Activated naive CD4-positive, alpha-beta T cell treated with anti-CD3 and anti-CD28 coated beads for 36 hours (primary cell): ENCODE data around the gene ABCA7. TPM values are rescaled to one million over a fixed set of nuclear protein-coding genes. Genes with fewer than 3 reads are reported as not detected.

ENCODE experiments used
- CTCF ChIA-PET: fragments of 350-600 bp; sonication (Branson Sonifier 250); formaldehyde crosslinking; loops from one replicate; lab custom pipeline; 2021; ENCODE audit warnings: antibody characterized with exemption; lab: Charles Lee
- DNase-seq: peaks from one replicate; pipeline ENCODE4 v3.0.0-alpha.2; 2020
- H3K27ac Mint-ChIP-seq: one replicate; pipeline ENCODE4 v1.8.0; 2021; ENCODE audit warnings: mild to moderate bottlenecking, mixed read lengths
- H3K27me3 Mint-ChIP-seq: one replicate; pipeline ENCODE4 v1.8.0; 2021; ENCODE audit warnings: low read depth, mixed read lengths
- H3K36me3 Mint-ChIP-seq: one replicate; pipeline ENCODE4 v1.8.0; 2021; ENCODE audit warnings: low read depth, mixed read lengths
- H3K4me1 Mint-ChIP-seq: one replicate; pipeline ENCODE4 v1.8.0; 2021; ENCODE audit warnings: low read depth, mixed read lengths
- H3K4me3 Mint-ChIP-seq: one replicate; pipeline ENCODE4 v1.8.0; 2021; ENCODE audit warnings: mild to moderate bottlenecking, moderate library complexity, mixed read lengths
- H3K9me3 Mint-ChIP-seq: one replicate; pipeline ENCODE4 v1.8.0; 2021; ENCODE audit warnings: mixed read lengths
- intact Hi-C: fragments of 100-400 bp; cut with micrococcal nuclease; formaldehyde crosslinking; loops from one replicate; pipeline ENCODE4 v1.15.1; 2023
- total RNA-seq, 2 experiments: library from RNA; stranded (reverse); gene quantifications; one replicate each; pipeline ENCODE4 v1.2.3, GENCODE V29; 2021

Gene ABCA7
- total RNA-seq, 2 experiments from 2014 or later: 24.4 to 30.1 TPM

GRCh38 chr19:995051-995827, 44.7 kb upstream of the ABCA7 start:
- Mint-ChIP-seq H3K4me1 (peaks cover 15% of the 10 kb centered on the region), H3K27me3 (peaks cover 20% of the 10 kb centered on the region), H3K9me3 (no peaks in the 10 kb centered on the region), H3K27ac (no peak overlapping the region), H3K36me3 (peaks cover 10% of the 10 kb centered on the region), H3K4me3 (no peak overlapping the region)
- intact Hi-C loops: no loop called here
- no peak for DNase-seq
- CTCF ChIA-PET: interaction anchor here (0.6 kb wide), 1 partner anchor 93 kb away, joined by 3 read pairs; no protein-coding TSS in a partner anchor

DNA sequence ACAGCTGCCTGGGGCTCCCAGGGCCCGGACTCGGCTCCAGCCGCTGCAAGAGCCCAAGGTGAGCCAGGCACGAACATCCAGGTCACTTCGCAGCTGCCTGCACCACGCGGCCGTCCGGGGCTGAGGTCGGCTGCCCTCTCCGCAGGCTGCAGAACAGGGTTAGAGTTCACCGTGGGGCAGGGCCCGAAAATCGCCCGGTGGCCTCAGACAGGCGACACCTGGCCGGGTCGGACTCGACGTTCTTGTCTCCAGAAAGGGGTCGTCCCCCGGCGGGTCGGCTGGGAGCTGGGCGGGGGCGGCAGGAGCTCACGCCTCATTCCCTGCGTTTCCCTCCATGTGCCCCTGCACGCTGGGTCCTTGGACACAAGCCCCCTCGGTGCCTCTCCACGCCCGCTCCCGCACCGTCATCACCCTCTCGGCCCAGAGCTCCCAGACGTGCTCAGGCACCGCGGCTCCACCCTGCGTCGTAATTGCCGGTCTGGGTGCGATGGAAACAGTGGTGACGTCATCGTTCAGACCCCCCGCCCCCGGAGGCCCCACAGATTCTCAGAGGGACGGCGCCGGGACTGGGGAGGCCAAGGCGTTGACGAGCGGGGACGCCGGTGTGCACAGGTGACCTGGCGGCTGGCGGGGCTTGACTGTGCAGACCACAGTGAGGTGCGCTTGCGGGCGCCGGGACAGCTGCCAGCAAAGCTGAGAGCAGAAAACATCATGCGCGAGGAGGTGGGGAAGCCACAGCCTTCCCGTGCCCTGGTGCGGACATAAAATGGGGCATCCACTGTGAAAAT, 43.7 kb upstream of the ABCA7 start:
- Mint-ChIP-seq H3K4me3 (peak overlapping the region; percentile 24), H3K36me3 (peaks cover 7% of the 10 kb centered on the region), H3K4me1 (peaks cover 15% of the 10 kb centered on the region), H3K27ac (peak overlapping the region; percentile 13), H3K27me3 (peaks cover 25% of the 10 kb centered on the region), H3K9me3 (no peaks in the 10 kb centered on the region)
- CTCF ChIA-PET: interaction anchor here (0.7 to 0.9 kb wide), 2 partner anchors 140 to 262 kb away, joined by 3 read pairs; no protein-coding TSS in a partner anchor
- peak; percentile 75 for DNase-seq
- intact Hi-C loops: no loop called here

GRCh38 chr19:998064-998463, 41.8 kb upstream of the ABCA7 start:
- peaks cover 2% of the 10 kb centered on the region for H3K36me3 Mint-ChIP-seq
- intact Hi-C loops: no loop called here
- no peak for DNase-seq
- CTCF ChIA-PET: interaction anchor here (0.7 to 1.0 kb wide), 2 partner anchors 14 to 75 kb away, joined by 3 read pairs; partner anchors contain the start of gene WDR18
- H3K9me3 Mint-ChIP-seq: no peaks in the 10 kb centered on the region
- H3K27me3 Mint-ChIP-seq: peaks cover 29% of the 10 kb centered on the region
- H3K4me1 Mint-ChIP-seq: peaks cover 15% of the 10 kb centered on the region
- no peak overlapping the region for H3K4me3 Mint-ChIP-seq
- no peak overlapping the region for H3K27ac Mint-ChIP-seq

GRCh38 chr19:999379-999719, 40.6 kb upstream of the ABCA7 start:
- H3K36me3 Mint-ChIP-seq: no peaks in the 10 kb centered on the region
- H3K4me3 Mint-ChIP-seq: peak overlapping the region; percentile 34
- no peak for DNase-seq
- intact Hi-C loops: no loop called here
- H3K4me1 Mint-ChIP-seq: peaks cover 15% of the 10 kb centered on the region
- CTCF ChIA-PET: interaction anchor here (1.0 to 1.2 kb wide), 3 partner anchors 22 to 90 kb away, joined by 3 read pairs; partner anchors contain the start of gene RNU6-2
- H3K27ac Mint-ChIP-seq: no peak overlapping the region
- no peaks in the 10 kb centered on the region for H3K9me3 Mint-ChIP-seq
- H3K27me3 Mint-ChIP-seq: peaks cover 29% of the 10 kb centered on the region

DNA sequence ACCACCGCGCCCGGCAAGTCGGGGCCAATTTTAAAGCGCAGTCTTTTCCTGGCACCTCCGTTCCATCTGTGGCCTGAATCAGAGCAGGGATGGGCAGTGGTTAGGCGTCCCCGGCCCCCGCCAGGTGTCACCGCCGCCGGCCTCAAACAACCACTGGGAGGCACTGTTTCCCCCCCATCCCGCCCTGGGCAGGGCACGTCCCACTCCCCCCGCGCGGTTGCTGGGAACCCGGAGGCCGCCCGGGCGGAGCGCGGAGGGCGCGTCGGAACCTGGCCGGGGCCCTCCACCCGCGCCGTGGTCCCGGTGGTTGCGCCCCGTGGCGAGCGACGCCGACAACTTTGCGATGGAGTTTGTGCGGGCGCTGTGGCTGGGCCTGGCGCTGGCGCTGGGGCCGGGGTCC, 39.8 kb upstream of the ABCA7 start, which contains the start of gene GRIN3B:
TSS of gene GRIN3B (plus strand) at position 325 of the 400 bp plus-strand sequence. CDS start at position 344, 19 bp downstream.
- peak; percentile 82 for DNase-seq
- CTCF ChIA-PET: no interaction called here
- H3K9me3 Mint-ChIP-seq: no peaks in the 10 kb centered on the region
- H3K36me3 Mint-ChIP-seq: no peaks in the 10 kb centered on the region
- peak within 1 kb of the TSS; percentile 34 for H3K4me3 Mint-ChIP-seq
- H3K27ac Mint-ChIP-seq: no peak within 1 kb of the TSS
- H3K4me1 Mint-ChIP-seq: peaks cover 15% of the 10 kb centered on the region
- peaks cover 29% of the 10 kb centered on the region for H3K27me3 Mint-ChIP-seq
- intact Hi-C loops: no loop called here

- peaks cover 15% of the 10 kb centered on the region for H3K4me1 Mint-ChIP-seq
- CTCF ChIA-PET: interaction anchor here (0.6 to 0.9 kb wide), 2 partner anchors 85 to 167 kb away, joined by 3 to 4 read pairs; no protein-coding TSS in a partner anchor
- H3K36me3 Mint-ChIP-seq: no peaks in the 10 kb centered on the region
- DNase-seq: no peak
- intact Hi-C loops: loop anchor here (1.0 kb wide), 3 partner anchors 76 to 231 kb away; no protein-coding TSS in a partner anchor
- peaks cover 29% of the 10 kb centered on the region for H3K27me3 Mint-ChIP-seq
- H3K27ac Mint-ChIP-seq: no peak overlapping the region
- no peak overlapping the region for H3K4me3 Mint-ChIP-seq
- H3K9me3 Mint-ChIP-seq: no peaks in the 10 kb centered on the region
Measured at GRCh38 chr19:1000591-1001537, 39.0 kb upstream of the ABCA7 start.

DNA sequence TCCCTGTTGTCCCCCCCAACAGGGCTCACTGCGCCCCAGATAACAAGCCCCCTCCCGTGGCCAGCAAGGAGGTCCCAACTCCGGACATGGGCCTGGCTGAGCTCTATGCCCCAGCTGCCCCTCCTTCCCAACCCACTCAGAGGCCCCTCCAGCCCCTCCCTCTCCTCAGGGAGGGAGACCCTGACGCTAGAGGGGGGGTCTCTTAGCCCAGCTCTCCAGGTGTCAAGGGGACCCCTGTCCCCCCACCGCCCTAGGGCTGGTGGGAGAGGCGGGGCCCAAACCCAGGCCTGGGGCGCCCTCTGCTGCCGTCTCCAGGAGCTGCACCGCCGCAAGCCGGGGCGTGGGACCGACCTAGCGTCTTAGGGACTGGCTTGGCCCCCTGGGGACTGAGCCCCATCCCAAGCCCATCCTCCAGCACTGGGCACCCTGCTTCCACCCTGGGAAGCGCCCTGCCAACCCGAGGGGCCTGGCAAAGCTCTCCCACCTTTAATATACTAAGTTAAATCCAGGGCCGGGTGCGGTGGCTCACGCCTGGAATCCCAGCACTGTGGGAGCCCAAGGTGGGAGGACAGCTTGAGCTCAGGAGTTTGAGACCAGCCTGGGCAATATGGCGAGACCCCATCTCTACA, 38.3 kb upstream of the ABCA7 start:
- Mint-ChIP-seq H3K9me3 (no peaks in the 10 kb centered on the region), H3K4me3 (no peak overlapping the region), H3K4me1 (peaks cover 7% of the 10 kb centered on the region), H3K27ac (no peak overlapping the region), H3K27me3 (peaks cover 29% of the 10 kb centered on the region), H3K36me3 (no peaks in the 10 kb centered on the region)
- intact Hi-C loops: loop anchor here (1.0 kb wide), 3 partner anchors 76 to 231 kb away; no protein-coding TSS in a partner anchor
- CTCF ChIA-PET: interaction anchor here (0.6 to 0.9 kb wide), 2 partner anchors 85 to 166 kb away, joined by 3 to 4 read pairs; no protein-coding TSS in a partner anchor
- DNase-seq: peak; percentile 73

GRCh38 chr19:1002600-1002999, 37.3 kb upstream of the ABCA7 start:
- Mint-ChIP-seq H3K36me3 (no peaks in the 10 kb centered on the region), H3K4me1 (peaks cover 5% of the 10 kb centered on the region), H3K27me3 (peaks cover 29% of the 10 kb centered on the region), H3K27ac (no peak overlapping the region), H3K9me3 (no peaks in the 10 kb centered on the region), H3K4me3 (no peak overlapping the region)
- intact Hi-C loops: no loop called here
- no peak for DNase-seq
- CTCF ChIA-PET: no interaction called here

GRCh38 chr19:1003283-1003682, 36.6 kb upstream of the ABCA7 start:
- no peak overlapping the region for H3K27ac Mint-ChIP-seq
- DNase-seq: no peak
- peaks cover under 1% of the 10 kb centered on the region for H3K36me3 Mint-ChIP-seq
- no peak overlapping the region for H3K4me3 Mint-ChIP-seq
- intact Hi-C loops: no loop called here
- no peaks in the 10 kb centered on the region for H3K9me3 Mint-ChIP-seq
- peaks cover 5% of the 10 kb centered on the region for H3K4me1 Mint-ChIP-seq
- CTCF ChIA-PET: interaction anchor here (0.9 kb wide), 1 partner anchor 19 kb away, joined by 3 read pairs; no protein-coding TSS in a partner anchor
- peaks cover 22% of the 10 kb centered on the region for H3K27me3 Mint-ChIP-seq

- Mint-ChIP-seq H3K27ac (no peak overlapping the region), H3K9me3 (no peaks in the 10 kb centered on the region), H3K36me3 (peaks cover 2% of the 10 kb centered on the region), H3K4me1 (peaks cover 2% of the 10 kb centered on the region), H3K27me3 (peaks cover 15% of the 10 kb centered on the region), H3K4me3 (no peak overlapping the region)
- intact Hi-C loops: no loop called here
- no peak for DNase-seq
- CTCF ChIA-PET: interaction anchor here (0.7 to 1.0 kb wide), 3 partner anchors 18 to 141 kb away, joined by 3 read pairs; no protein-coding TSS in a partner anchor
Measured at GRCh38 chr19:1004204-1004802, 35.6 kb upstream of the ABCA7 start.
